GM12801 (cell line): ENCODE data around the gene TWF2.

Source experiments
- CTCF ChIP-seq: IDR thresholded peaks from one replicate; pipeline ENCODE4 v1.5.1; 2011; ENCODE audit warnings: control low read depth; ENCODE audit not compliant: insufficient read length; ENCODE audit errors: extremely low read depth

Gene TWF2

GRCh38 chr3:52228266-52228665 lies 10.7 kb downstream of the TWF2 start:
- no peak for TF ChIP-seq CTCF

- TF ChIP-seq CTCF: no peak
Observed at GRCh38 chr3:52227766-52228165, 11.2 kb downstream of the TWF2 start.

- TF ChIP-seq CTCF: no peak
Observed at GRCh38 chr3:52227117-52227516, 11.8 kb downstream of the TWF2 start.

GRCh38 chr3:52226229-52226817 lies 12.6 kb downstream of the TWF2 start:
- TF ChIP-seq CTCF: no peak

- TF ChIP-seq CTCF: no peak
Observed at GRCh38 chr3:52225452-52226228, 13.3 kb downstream of the TWF2 start, which contains the start of gene TLR9. Gene TLR9, minus strand, starts transcription at chr3:52225645. Its CDS starts 116 bp downstream, at chr3:52225529.

- no peak for TF ChIP-seq CTCF
Observed at GRCh38 chr3:52223449-52224408, 15.2 kb downstream of the TWF2 start.
